ENCODE data around the gene GRK5. TPM values are rescaled to one million over a fixed set of nuclear protein-coding genes. Genes with fewer than 3 reads are reported as not detected.

The GRK5 gene
- total RNA-seq, 5 donors from 2014 or later (not counting 1 experiment from before 2014, with no cell fraction given), result 21.7 to 36.8 (median 30.6) TPM

- Histone ChIP-seq H3K27ac (ENCODE audit: low read length) (no peak overlapping the region), H3K9me3 (no peaks in the 10 kb centered on the region), H3K36me3 (ENCODE audit: control insufficient read depth in 2 of 2, extremely low read depth in 1 of 2, insufficient read depth in 1 of 2, low read length in 1 of 2) (peaks cover 6 to 22% of the 10 kb centered on the region in 2 donors), H3K4me3 (ENCODE audit: control insufficient read depth in 1 of 2, extremely low read depth in 1 of 2, low read length in 1 of 2) (no peak overlapping the region), H3K27me3 (replicated peaks in 1 of 2; ENCODE audit: control insufficient read depth in 2 of 2, extremely low read depth in 1 of 2, insufficient read depth in 2 of 2, low read length in 1 of 2) (no peaks in the 10 kb centered on the region), H3K4me1 (ENCODE audit: control insufficient read depth in 1 of 2, extremely low read depth in 1 of 2, insufficient read depth in 2 of 2, low read length in 2 of 2) (peaks cover 0 to 6% of the 10 kb centered on the region in 2 experiments)
- POLR2A ChIA-PET, result no interaction called here
- ATAC-seq (replicated peaks in 1 of 4) (no peak), DNase-seq (no peak)
- Mint-ChIP-seq H3K9me3 (no peaks in the 10 kb centered on the region), H3K36me3 (peaks cover 22% of the 10 kb centered on the region), H3K4me3 (no peak overlapping the region), H3K27ac (no peak overlapping the region), H3K4me1 (peaks cover 0 to 5% (median 2%) of the 10 kb centered on the region in 3 donors), H3K27me3 (no peaks in the 10 kb centered on the region)
- CTCF ChIA-PET, result interaction anchor here (0.5 to 1.6 kb wide), 3 partner anchors 45 to 1030 kb away, joined by 3 to 4 read pairs (median 3); no protein-coding TSS in a partner anchor
- WGBS (ENCODE audit: insufficient coverage), result 97% methylated on average over 11 of the region's 13 CpGs
These were observed 213.8 kb downstream of the GRK5 start for GRCh38 chr10:119420950-119421875.

DNA sequence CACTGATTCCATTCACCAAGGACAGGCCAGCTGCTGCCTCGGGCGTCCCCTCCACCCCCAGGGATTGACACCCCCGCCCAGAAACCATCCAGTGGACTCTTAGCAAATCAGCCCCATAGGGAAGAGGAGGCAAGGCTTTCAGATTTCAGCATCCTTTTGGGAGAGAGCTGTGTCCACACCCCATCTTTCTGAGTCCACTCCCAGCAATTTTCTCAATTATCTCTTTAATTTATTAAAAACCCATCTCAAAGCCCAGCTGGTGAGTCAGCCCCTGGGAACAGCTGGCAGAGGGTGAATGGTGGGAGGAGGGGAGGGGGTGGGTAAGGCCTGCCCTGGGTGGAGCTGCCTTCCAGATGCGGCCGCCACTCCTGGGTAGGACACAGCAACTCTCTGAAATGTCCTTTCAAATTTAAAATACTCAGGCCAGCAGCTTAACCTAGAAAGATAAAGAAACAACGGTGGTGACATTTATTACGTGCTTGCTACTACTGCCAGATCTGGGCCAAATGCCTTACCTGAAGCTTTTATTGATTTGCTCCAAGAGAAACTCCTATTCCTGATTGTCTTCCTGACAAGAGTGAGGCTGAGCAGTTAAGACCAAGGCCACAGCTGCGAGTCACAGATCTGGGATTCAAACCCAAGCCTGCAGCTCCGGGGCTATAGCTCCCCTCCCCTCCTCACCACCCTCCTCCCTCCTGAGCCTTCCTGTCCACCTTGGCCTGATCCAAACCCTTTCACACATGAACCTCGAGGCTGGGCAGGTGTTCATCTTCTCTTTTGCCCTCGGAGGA, 214.7 kb downstream of the GRK5 start:
- DNase-seq (no peak), ATAC-seq (replicated peaks in 1 of 4) (no peak)
- POLR2A ChIA-PET, result no interaction called here
- Histone ChIP-seq H3K36me3 (ENCODE audit: control insufficient read depth in 2 of 2, extremely low read depth in 1 of 2, insufficient read depth in 1 of 2, low read length in 1 of 2) (peaks cover 6 to 29% of the 10 kb centered on the region in 2 donors), H3K4me3 (ENCODE audit: control insufficient read depth in 1 of 2, extremely low read depth in 1 of 2, low read length in 1 of 2) (no peak overlapping the region), H3K27ac (ENCODE audit: low read length) (no peak overlapping the region), H3K27me3 (replicated peaks in 1 of 2; ENCODE audit: control insufficient read depth in 2 of 2, extremely low read depth in 1 of 2, insufficient read depth in 2 of 2, low read length in 1 of 2) (no peaks in the 10 kb centered on the region), H3K4me1 (ENCODE audit: control insufficient read depth in 1 of 2, extremely low read depth in 1 of 2, insufficient read depth in 2 of 2, low read length in 2 of 2) (peaks cover 0 to 2% of the 10 kb centered on the region in 2 experiments), H3K9me3 (no peaks in the 10 kb centered on the region)
- Mint-ChIP-seq H3K9me3 (no peaks in the 10 kb centered on the region), H3K36me3 (peaks cover 22% of the 10 kb centered on the region), H3K27ac (no peak overlapping the region), H3K4me3 (no peak overlapping the region), H3K27me3 (no peaks in the 10 kb centered on the region), H3K4me1 (no peaks in the 10 kb centered on the region)
- CTCF ChIA-PET, result interaction anchor here in 1 of 2 donors (0.6 to 1.6 kb wide), 2 partner anchors 46 to 223 kb away, joined by 3 to 4 read pairs; no protein-coding TSS in a partner anchor
- 93% methylated on average over 8 of the region's 11 CpGs for WGBS (ENCODE audit: insufficient coverage)

DNA sequence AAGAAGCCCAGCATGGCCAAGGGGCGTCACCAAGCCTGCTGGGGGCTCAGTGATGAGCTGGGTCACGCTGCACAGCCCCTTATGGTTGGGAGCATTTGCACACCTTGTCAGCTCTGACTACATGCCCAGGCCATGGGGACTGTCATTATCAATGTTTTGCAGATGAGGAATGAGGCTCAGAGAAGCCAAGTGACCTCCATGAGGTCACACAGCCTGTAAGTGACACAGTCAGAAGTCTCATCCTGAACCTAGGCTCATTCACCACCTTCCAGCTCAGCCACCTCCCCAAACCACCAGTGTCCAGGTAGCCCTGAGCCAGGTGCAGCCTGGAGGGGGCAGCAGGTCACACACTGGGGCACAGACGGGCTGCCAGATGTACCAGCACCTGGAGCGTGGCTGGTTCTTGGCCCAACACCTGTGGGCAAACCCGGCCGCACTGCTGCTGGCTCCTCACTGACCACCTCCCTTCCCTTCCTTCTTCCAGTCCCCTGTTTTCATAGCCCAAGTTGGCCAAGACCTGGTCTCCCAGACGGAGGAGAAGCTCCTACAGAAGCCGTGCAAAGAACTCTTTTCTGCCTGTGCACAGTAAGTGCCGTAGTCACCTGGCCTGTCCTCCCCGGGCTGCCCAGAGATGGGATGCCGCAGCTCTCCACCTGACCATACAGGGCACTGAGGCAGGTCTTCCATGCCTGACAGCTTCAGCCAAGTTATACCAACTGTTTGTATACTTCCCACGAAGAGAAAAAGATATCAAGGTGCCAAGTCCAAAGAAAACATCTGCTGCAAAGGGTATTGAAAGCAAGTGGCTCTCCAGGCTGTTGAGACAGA, 215.5 kb downstream of the GRK5 start:
- CTCF ChIA-PET, result interaction anchor here in 1 of 2 donors (1.1 to 1.6 kb wide), 2 partner anchors 28 to 224 kb away, joined by 3 to 4 read pairs; no protein-coding TSS in a partner anchor
- Histone ChIP-seq H3K36me3 (ENCODE audit: control insufficient read depth in 2 of 2, extremely low read depth in 1 of 2, insufficient read depth in 1 of 2, low read length in 1 of 2) (peaks cover 9 to 37% of the 10 kb centered on the region in 2 donors), H3K4me3 (ENCODE audit: control insufficient read depth in 1 of 2, extremely low read depth in 1 of 2, low read length in 1 of 2) (no peak overlapping the region), H3K27me3 (replicated peaks in 1 of 2; ENCODE audit: control insufficient read depth in 2 of 2, extremely low read depth in 1 of 2, insufficient read depth in 2 of 2, low read length in 1 of 2) (no peaks in the 10 kb centered on the region), H3K27ac (ENCODE audit: low read length) (no peak overlapping the region), H3K9me3 (no peaks in the 10 kb centered on the region), H3K4me1 (ENCODE audit: control insufficient read depth in 1 of 2, extremely low read depth in 1 of 2, insufficient read depth in 2 of 2, low read length in 2 of 2) (peaks cover 0 to under 1% of the 10 kb centered on the region in 2 experiments)
- peaks cover 22% of the 10 kb centered on the region for H3K36me3 Mint-ChIP-seq
- 94% methylated on average over 11 of the region's 12 CpGs for WGBS (ENCODE audit: insufficient coverage)
- H3K9me3 Mint-ChIP-seq, result no peaks in the 10 kb centered on the region
- no peak overlapping the region for H3K4me3 Mint-ChIP-seq
- POLR2A ChIA-PET, result no interaction called here
- DNase-seq, result no peak
- H3K4me1 Mint-ChIP-seq, result no peaks in the 10 kb centered on the region
- no peaks in the 10 kb centered on the region for H3K27me3 Mint-ChIP-seq
- no peak overlapping the region for H3K27ac Mint-ChIP-seq
- ATAC-seq (replicated peaks in 1 of 4), result no peak

DNA sequence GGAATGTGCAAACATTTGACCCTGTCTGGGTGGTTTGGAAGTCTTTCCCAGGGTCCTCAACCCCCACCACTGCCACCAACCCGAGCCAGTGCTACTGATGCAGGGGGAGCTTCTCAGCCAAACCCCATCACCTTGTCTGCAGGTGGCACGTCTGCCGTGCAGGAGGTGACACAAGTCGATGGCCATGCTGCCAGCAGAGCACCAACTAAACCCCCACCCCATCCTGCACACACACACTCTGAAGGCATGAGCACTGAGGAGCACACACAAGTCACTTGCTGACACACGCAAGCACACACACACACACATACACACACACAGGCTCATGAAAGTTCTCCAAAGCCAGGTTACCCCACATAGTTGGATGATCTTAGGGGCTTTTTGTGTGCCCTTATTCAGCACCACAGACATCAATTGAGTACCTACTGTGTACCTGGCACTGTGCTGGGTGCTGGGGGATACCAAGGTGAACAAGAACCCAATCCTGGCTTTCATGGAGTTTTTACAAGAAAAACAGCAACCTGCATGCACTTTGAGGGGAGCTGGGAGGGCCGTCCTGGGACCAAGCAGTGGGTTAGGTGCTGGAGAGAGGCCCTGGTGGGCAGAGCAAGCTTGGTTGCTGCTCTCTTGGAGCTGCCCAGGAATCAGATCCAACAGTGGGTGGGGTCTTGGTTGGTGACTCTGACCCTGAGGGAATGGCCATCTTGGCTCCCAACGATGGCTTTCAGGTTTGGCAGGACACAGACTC, 216.3 kb downstream of the GRK5 start:
- Mint-ChIP-seq H3K9me3 (no peaks in the 10 kb centered on the region), H3K4me3 (no peak overlapping the region), H3K4me1 (peaks cover 5 to 6% (median 6%) of the 10 kb centered on the region in 3 donors), H3K27ac (no peak overlapping the region), H3K36me3 (peaks cover 22% of the 10 kb centered on the region), H3K27me3 (no peaks in the 10 kb centered on the region)
- H3K4me3 ChIP-seq (ENCODE audit: control insufficient read depth in 1 of 2, extremely low read depth in 1 of 2, low read length in 1 of 2), result no peak overlapping the region
- H3K27me3 ChIP-seq (replicated peaks in 1 of 2; ENCODE audit: control insufficient read depth in 2 of 2, extremely low read depth in 1 of 2, insufficient read depth in 2 of 2, low read length in 1 of 2), result no peaks in the 10 kb centered on the region
- H3K9me3 ChIP-seq, result no peaks in the 10 kb centered on the region
- ChIA-PET POLR2A (interaction anchor here in 1 of 2 donors (0.5 kb wide), 1 partner anchor 216 kb away, joined by 12 read pairs; no protein-coding TSS in a partner anchor), CTCF (interaction anchor here in 1 of 2 donors (1.1 kb wide), 1 partner anchor 27 kb away, joined by 3 read pairs; no protein-coding TSS in a partner anchor)
- H3K4me1 ChIP-seq (ENCODE audit: control insufficient read depth in 1 of 2, extremely low read depth in 1 of 2, insufficient read depth in 2 of 2, low read length in 2 of 2), result peaks cover 3 to 9% of the 10 kb centered on the region in 2 experiments
- WGBS (ENCODE audit: insufficient coverage), result 86% methylated on average over 5 of the region's 7 CpGs
- no peak overlapping the region for H3K27ac ChIP-seq (ENCODE audit: low read length)
- ATAC-seq (replicated peaks in 1 of 4), result no peak
- no peak for DNase-seq
- H3K36me3 ChIP-seq (ENCODE audit: control insufficient read depth in 2 of 2, extremely low read depth in 1 of 2, insufficient read depth in 1 of 2, low read length in 1 of 2), result peaks cover 9 to 39% of the 10 kb centered on the region in 2 donors

DNA sequence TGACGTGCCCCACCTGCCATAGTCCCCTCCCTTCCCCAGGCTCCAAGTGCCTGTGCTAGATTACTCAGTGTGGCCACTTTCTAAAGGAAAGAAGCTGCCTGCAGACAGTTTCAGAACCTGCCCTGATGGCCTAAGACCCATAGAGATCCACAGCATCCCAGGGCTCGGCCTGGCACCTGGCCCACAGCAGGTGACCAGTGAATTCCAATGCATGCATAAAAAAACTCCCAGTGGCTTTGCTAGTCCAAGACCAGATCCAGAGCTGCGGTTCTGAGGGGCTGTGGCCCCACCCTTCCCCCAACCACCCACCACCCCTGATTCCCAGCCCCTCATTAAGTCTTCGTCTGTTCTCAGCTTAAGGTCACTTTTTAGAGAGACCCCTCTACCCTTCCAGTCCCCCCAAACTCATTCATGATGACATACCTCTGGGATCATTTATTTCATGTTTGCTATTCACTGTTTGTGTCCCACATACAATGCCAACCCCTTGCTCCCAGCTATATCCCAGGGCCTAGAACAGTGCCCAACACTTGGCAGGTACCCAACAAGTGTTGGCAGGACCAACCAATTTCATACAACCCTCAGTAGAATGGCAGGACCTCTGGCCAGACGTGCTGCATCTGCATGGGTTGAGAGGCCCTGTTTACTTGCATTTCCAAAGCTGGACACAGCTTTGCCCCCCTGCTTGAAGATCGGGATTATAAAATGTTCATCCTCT, 217.0 kb downstream of the GRK5 start:
- Mint-ChIP-seq H3K36me3 (peaks cover 22% of the 10 kb centered on the region), H3K27me3 (no peaks in the 10 kb centered on the region), H3K4me3 (no peak overlapping the region), H3K9me3 (no peaks in the 10 kb centered on the region), H3K4me1 (peaks cover 12 to 13% (median 13%) of the 10 kb centered on the region in 3 donors), H3K27ac (no peak overlapping the region)
- DNase-seq (no peak), ATAC-seq (replicated peaks in 1 of 4) (no peak)
- 92% methylated on average over 5 of the region's 6 CpGs for WGBS (ENCODE audit: insufficient coverage)
- peaks cover 9 to 39% of the 10 kb centered on the region in 2 donors for H3K36me3 ChIP-seq (ENCODE audit: control insufficient read depth in 2 of 2, extremely low read depth in 1 of 2, insufficient read depth in 1 of 2, low read length in 1 of 2)
- POLR2A ChIA-PET, result interaction anchor here in 1 of 2 donors (0.5 kb wide), 1 partner anchor 217 kb away, joined by 12 read pairs; no protein-coding TSS in a partner anchor
- no peak overlapping the region for H3K4me3 ChIP-seq (ENCODE audit: control insufficient read depth in 1 of 2, extremely low read depth in 1 of 2, low read length in 1 of 2)
- CTCF ChIA-PET, result interaction anchor here in 1 of 2 donors (1.1 kb wide), 1 partner anchor 27 kb away, joined by 3 read pairs; no protein-coding TSS in a partner anchor
- H3K27me3 ChIP-seq (replicated peaks in 1 of 2; ENCODE audit: control insufficient read depth in 2 of 2, extremely low read depth in 1 of 2, insufficient read depth in 2 of 2, low read length in 1 of 2), result no peaks in the 10 kb centered on the region
- no peak overlapping the region for H3K27ac ChIP-seq (ENCODE audit: low read length)
- H3K4me1 ChIP-seq (ENCODE audit: control insufficient read depth in 1 of 2, extremely low read depth in 1 of 2, insufficient read depth in 2 of 2, low read length in 2 of 2), result peaks cover 3 to 15% of the 10 kb centered on the region in 2 experiments
- H3K9me3 ChIP-seq, result no peaks in the 10 kb centered on the region
